Putamen (tissue), 1 donor: ENCODE data around the gene TNFRSF8.
"Not testable (repeated sequence)": the region's sequence is repeated elsewhere in the genome, so short reads cannot be mapped to it uniquely, and the experiment has no call there.

ENCODE experiments used
- DNase-seq: peaks from one replicate; pipeline ENCODE4 v3.0.0-alpha.2; 2016; ENCODE audit warnings: low spot score

TNFRSF8 gene

GRCh38 chr1:12063141-12064072, at the start of gene TNFRSF8:
Gene TNFRSF8, plus strand, starts transcription at chr1:12063303. Its CDS starts 296 bp downstream, at chr1:12063599.
- no peak for DNase-seq

- DNase-seq = no peak
These were observed 48.7 kb upstream of the TNFRSF8 start for GRCh38 chr1:12014141-12014991.

DNA sequence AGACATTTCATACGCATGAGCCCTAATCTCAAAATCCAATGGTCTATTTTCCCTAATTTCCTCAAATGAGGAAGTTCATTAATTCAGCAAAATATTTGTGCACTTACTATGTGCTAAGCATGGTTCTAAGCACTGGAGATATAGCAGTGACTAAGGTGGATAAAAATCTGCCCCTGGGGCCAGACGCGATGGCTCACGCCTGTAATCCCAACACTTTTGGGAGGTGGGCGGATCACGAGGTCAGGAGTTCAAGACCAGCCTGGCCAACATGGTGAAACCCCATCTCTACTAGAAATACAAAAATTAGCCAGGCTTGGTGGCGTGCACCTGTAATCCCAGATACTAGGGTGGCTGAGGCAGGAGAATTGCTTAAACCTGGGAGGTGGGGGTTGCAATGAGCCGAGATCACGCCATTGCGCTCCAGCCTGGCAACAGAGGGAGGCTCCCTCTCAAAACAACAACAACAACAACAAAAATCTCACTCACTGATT, 48.1 kb upstream of the TNFRSF8 start:
- DNase-seq = no peak

- no peak for DNase-seq
These were observed 47.6 kb upstream of the TNFRSF8 start for GRCh38 chr1:12015499-12015898.

DNA sequence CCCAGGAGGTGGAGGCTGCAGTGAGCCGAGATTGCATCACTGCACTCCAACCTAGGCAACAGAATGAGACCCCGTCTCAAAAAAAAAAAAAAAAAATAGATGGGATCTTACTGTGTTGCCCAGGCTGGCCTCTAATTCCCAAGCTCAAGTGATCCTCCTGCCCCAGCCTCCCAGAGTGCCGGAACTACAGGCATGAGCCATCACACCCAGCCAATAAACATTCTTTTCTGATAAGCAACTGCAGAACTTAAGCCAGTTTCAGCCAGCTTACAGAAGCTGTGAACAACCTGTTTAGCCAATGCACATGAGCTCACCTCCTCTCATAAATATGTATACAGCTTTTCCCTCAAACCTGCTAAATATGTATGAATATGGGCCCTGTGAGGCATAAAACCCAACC, 46.9 kb upstream of the TNFRSF8 start:
- DNase-seq = no peak

DNA sequence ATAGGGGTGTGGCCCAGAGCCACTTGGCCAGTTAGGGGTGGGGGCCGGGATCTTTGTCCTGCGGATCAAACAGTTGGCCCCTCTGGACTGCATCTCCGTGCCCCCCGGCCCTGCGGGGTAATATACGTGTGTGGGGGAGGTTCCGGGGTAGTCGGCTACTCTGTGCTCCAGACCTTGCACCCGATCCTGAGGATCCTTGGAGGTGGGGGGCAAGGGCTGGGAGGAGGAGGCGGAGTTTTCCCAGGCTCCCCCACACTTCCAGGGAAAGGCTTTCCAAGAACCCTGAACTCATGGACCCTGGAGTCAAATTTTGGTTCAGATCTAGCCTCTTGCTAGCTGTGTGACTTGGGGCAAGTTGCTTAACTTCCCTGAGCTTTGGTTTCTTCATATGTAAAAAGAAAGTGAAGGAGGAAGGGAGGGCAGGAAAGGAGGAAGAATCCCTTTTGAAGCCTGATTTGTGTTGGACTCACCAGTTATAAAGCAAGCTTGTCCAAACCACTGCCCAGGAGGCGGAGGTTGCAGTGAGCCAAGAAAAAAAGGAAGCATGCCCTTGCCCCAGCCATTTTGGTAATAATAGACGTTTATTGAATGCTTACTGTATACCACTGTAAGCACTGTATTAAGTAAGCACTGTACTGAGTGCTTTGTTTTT, 43.1 kb upstream of the TNFRSF8 start:
- no peak for DNase-seq

- no peak for DNase-seq
These were observed 41.5 kb upstream of the TNFRSF8 start for GRCh38 chr1:12021616-12022015.

GRCh38 chr1:12022036-12022435, 41.1 kb upstream of the TNFRSF8 start:
- no peak for DNase-seq

GRCh38 chr1:12026586-12026985, 36.5 kb upstream of the TNFRSF8 start:
- no peak for DNase-seq

GRCh38 chr1:12028248-12028647, 34.9 kb upstream of the TNFRSF8 start:
- no peak for DNase-seq

DNA sequence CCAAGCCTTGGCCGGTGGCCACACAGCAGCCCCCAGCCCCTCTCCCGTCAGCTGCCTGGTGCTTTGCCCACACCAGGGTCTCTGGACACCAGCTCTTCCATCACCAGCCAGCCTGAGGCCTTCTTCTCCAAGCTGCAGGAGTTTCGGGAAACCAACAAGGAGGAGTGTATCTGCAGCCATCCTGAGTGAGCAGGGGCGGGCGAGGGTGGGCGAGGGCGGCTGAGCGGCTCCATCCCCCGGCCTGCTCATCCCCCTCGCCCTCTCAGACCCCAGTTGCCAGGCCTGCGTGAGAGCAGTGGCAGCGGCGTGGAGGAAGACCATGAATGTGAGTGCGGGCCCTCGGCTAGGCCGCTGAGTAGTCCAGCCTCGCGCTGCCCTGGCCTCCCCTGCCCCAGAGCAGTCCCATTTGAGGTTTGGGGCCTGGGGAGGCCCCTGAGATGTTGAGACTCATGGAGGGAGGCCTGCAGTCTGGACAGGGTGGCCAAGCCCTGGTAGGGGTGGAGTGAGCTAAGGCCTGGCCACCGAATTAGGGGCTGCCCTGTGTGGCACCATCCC, 34.1 kb upstream of the TNFRSF8 start:
- DNase-seq = no peak

DNA sequence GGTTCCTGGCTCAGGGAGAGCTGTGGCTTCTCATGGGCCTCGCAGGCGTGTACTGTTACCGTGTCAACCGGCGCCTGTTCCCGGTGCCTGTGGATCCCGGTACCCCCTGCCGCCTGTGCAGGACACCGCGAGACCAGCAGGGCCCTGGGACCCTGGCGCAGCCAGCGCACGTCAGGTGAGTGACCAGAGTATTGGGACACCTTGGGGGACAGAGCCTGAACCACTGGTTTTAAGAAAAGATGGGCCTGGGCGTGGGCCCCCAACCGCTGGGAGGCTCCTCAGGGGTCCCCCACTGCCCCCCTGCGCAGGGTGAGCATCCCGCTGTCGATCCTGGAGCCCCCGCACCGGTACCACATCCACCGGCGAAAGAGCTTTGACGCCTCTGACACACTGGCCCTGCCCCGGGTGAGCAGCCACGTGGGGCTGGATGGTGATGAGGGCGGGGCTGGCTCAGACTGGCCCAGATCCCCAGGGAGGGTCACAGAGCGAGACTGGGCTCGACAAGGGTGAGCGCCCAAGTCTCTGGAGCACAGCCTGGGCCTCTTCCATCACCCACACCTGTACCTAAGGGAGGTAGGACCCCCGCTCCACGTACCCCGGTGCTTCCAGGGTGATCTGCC, 33.3 kb upstream of the TNFRSF8 start:
- DNase-seq = no peak

GRCh38 chr1:12031039-12031980, 31.8 kb upstream of the TNFRSF8 start:
- DNase-seq = no peak

DNA sequence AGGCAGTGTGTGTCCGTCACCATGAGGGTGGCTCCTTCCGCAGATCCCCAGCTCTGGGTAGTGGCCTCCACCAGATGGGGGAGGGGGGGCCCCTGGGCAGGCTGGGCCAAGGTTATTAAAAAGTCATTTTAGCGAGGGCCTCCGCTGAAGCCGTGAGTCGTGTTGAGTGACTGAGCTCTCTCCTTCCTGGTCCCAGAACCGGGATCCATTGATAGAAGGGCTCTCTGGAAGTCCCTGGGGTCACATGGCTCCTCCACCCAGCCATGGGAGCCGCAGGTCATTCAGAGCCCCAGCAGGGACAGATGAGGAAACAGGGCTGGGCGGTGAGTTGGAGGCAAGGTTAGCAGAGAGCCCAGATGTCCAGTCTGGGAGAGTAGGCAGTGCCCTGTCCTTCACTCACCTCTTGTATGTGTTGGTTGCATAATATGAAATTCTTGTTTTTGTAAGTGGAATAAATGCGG, 30.9 kb upstream of the TNFRSF8 start:
- no peak for DNase-seq

DNA sequence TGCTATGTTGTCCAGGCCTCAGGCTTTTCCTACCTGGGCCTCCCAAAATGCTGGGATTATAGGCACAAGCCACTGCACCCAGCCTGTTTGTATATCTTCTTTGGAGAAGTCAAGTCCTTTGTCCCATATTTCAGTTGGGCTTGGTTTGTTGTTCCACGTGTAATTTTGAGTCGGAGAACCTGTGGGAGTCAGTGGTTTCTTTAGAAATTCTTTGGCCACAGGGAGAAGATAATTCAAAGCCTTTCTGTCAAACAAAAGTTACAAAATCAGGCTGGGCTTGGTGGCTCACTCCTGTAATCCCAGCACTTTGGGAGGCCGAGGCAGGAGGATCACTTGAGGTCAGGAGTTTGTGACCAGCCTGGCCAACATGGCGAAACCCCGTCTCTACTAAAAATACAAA, 29.7 kb upstream of the TNFRSF8 start:
- not testable (repeated sequence) for DNase-seq

- DNase-seq = no peak
These were observed 28.7 kb upstream of the TNFRSF8 start for GRCh38 chr1:12034381-12034801.

DNA sequence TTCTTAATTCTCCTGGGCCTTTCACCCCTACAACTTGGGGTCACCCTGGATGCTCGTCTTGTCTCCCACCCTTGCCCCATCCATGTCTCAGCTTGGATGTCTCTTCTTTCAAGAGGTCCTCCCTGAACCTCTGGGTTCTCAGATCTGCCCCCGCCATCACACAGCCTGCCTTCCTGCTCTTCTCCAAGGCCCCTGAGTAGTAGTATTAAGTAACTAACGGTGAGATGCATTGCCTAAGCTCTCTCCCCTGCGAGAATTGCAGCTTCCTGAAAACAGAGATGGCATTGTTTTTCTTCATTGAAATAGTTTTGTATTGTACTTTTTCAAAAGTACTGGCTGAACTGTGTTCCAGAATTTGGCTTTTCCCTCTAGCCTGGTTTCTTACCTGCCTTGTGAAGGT, 27.8 kb upstream of the TNFRSF8 start:
- DNase-seq = no peak

DNA sequence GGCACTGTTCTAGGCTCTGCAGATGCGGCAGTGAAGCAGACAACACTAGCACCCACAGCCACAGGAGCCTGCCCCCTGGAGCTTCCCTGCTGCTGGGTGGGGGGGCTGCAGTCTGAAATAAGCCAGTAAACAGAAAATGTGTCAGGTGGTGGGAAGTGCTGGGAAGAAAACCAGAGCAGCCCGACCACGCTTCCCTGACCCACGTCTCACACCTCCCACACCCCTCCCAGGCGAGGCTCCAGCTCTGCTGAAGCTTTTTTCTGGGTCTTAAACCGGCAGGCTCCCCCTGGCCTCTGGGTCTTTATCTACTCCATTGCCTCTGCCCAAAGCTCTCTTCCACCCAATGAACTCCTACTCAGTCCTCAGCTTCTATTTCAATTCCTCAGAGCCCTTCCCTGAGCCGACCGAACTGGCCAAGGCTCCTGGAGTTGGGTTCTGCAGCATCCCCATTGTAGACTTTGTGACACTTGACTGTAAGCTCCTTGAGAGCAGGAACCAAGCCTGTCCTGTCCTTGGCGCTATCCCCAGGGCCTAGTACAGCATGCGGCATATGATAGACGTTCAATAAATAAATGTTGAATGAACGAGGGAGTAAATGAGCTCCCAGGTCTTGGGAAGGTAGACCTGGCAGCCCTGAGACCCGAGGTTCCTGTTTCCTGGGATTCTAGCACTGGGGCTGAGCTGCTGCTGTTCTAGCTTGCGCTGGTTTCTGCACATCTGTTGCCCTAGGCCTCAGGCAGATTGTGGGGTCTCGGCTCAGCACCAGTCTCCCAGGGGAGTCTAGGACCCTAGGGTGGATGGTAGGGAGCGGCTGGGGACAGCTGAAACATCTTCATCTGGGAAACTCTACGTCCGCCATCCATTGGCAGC, 25.4 kb upstream of the TNFRSF8 start:
- DNase-seq = no peak
